A549 (cell line): Measurements from ENCODE around the gene PCED1B. TPM values are rescaled to one million over a fixed set of nuclear protein-coding genes. Genes with fewer than 3 reads are reported as not detected.
A peak's percentile ranks its signal among the peaks of the same experiment; 100 is the strongest.

Experiments used
- ATAC-seq, 2 experiments: fragments of 200-7000 bp in 1 of 2; fragments of >200 bp in 1 of 2; cut with Nextera tagmentation in 1 of 2; cut with Tn5 transposase in 1 of 2; 3 replicates each; pipeline versions ENCODE4 v1.8.0 to v1.9.1; 2018 to 2020; ENCODE audit warnings: mild to moderate bottlenecking in 1 of 2, moderate library complexity in 1 of 2
- CTCF ChIA-PET: fragments of 300-600 bp; sonication (Branson Sonifier 250); formaldehyde crosslinking; extraction: SDS; loops from one replicate; lab custom pipeline; 2021; ENCODE audit warnings: antibody characterized with exemption, inconsistent platforms; lab: Yijun Ruan, JAX
- POLR2A ChIA-PET: fragments of 350-600 bp; formaldehyde crosslinking; extraction: SDS; loops from one replicate; lab custom pipeline; 2021; ENCODE audit warnings: antibody characterized with exemption, inconsistent platforms; lab: Yijun Ruan, JAX
- DNase-seq, 2 experiments: peaks; one replicate each; pipeline versions ENCODE4 v3.0.0 to v3.0.0-alpha.2; 2011 to 2016; ENCODE audit warnings: low read depth in 1 of 2, low spot score in 1 of 2
- FAIRE-seq: peaks from 2 replicates; lab custom pipeline; 2011; peaks lifted over from hg19 to GRCh38; lab: Jason Lieb, UNC
- H3K27ac ChIP-seq, 2 experiments: fragments of >200 bp; sonication (Bioruptor Twin); formaldehyde crosslinking; 3 replicates each; pipeline ENCODE4 v1.5.1; 2016 to 2017
- H3K4me1 ChIP-seq: fragments of >200 bp; sonication (Bioruptor Twin); formaldehyde crosslinking; 3 replicates; pipeline ENCODE4 v1.6.1; 2016
- H3K4me2 ChIP-seq: fragments of >200 bp; sonication (Bioruptor Twin); formaldehyde crosslinking; 3 replicates; pipeline ENCODE4 v1.6.1; 2016
- H3K4me3 ChIP-seq: fragments of >200 bp; sonication (Bioruptor Twin); formaldehyde crosslinking; 3 replicates; pipeline ENCODE4 v1.5.1; 2016
- H3K9me3 ChIP-seq: fragments of >200 bp; sonication (Bioruptor Twin); formaldehyde crosslinking; 3 replicates; pipeline ENCODE4 v1.6.1; 2016
- BHLHE40 ChIP-seq: IDR thresholded peaks from 2 replicates; pipeline ENCODE4 v1.6.1; 2012; ENCODE audit warnings: low read depth, low read length, inconsistent platforms
- CBX2 ChIP-seq: fragments of 200-600 bp; sonication (generic); IDR thresholded peaks from 2 replicates; pipeline ENCODE4 v1.6.1; 2016; ENCODE audit warnings: low read depth, mild to moderate bottlenecking, borderline replicate concordance
- CEBPB ChIP-seq, 2 experiments: fragments of >200 bp in 1 of 2; sonication (Bioruptor Twin) in 1 of 2; formaldehyde crosslinking in 1 of 2; IDR thresholded peaks; 2 replicates each; pipeline ENCODE4 v1.6.1; 2012 to 2016
- CHD2 ChIP-seq: fragments of 150-350 bp; IDR thresholded peaks from 2 replicates; pipeline ENCODE4 v1.6.1; 2014; ENCODE audit warnings: low read length; ENCODE audit not compliant: partially characterized antibody
- CHD4 ChIP-seq: fragments of 200-600 bp; sonication (generic); IDR thresholded peaks from 2 replicates; pipeline ENCODE4 v1.6.1; 2016; ENCODE audit warnings: antibody characterized with exemption, mild to moderate bottlenecking, borderline replicate concordance
- EHF ChIP-seq: fragments of 250-450 bp; sonication (Bioruptor Pico); IDR thresholded peaks from 2 replicates; pipeline ENCODE4 v1.5.0; 2020; ENCODE audit warnings: mild to moderate bottlenecking
- EHMT2 ChIP-seq: fragments of 200-600 bp; sonication (generic); IDR thresholded peaks from 2 replicates; pipeline ENCODE4 v1.6.1; 2016; ENCODE audit warnings: antibody characterized with exemption, low read depth, mild to moderate bottlenecking, moderate library complexity
- EP300 ChIP-seq, 2 experiments: fragments of >200 bp; sonication (Bioruptor Twin); formaldehyde crosslinking; IDR thresholded peaks; 2 replicates in 1 of 2; 3 replicates in 1 of 2; pipeline ENCODE4 v1.6.1; 2016 to 2017
- ESRRA ChIP-seq: fragments of 150-350 bp; IDR thresholded peaks from 2 replicates; pipeline ENCODE4 v1.6.1; 2014; ENCODE audit warnings: mild to moderate bottlenecking, low read length, borderline replicate concordance
- FOSB ChIP-seq: fragments of 250-450 bp; sonication (Bioruptor Pico); IDR thresholded peaks from 2 replicates; pipeline ENCODE4 v1.5.0; 2020; ENCODE audit warnings: mild to moderate bottlenecking, moderate library complexity
- FOSL2 ChIP-seq, 2 experiments: fragments of 450-650 bp in 1 of 2; fragments of >200 bp in 1 of 2; sonication (Bioruptor Twin) in 1 of 2; formaldehyde crosslinking; IDR thresholded peaks; 2 replicates each; pipeline versions ENCODE4 v1.5.0 to v1.6.1; 2016 to 2020; ENCODE audit warnings: mild to moderate bottlenecking in 1 of 2, moderate library complexity in 1 of 2
- HDAC2 ChIP-seq: fragments of 200-600 bp; sonication (generic); IDR thresholded peaks from 2 replicates; pipeline ENCODE4 v1.6.1; 2016
- HOXA7 ChIP-seq: fragments of 250-450 bp; sonication (Bioruptor Pico); IDR thresholded peaks from 2 replicates; pipeline ENCODE4 v1.5.0; 2020; ENCODE audit warnings: mild to moderate bottlenecking, moderate library complexity
- HOXB13 ChIP-seq: fragments of 250-450 bp; sonication (Bioruptor Pico); IDR thresholded peaks from 2 replicates; pipeline ENCODE4 v1.5.0; 2020; ENCODE audit warnings: low read depth, mild to moderate bottlenecking, moderate library complexity
- HOXB5 ChIP-seq: fragments of 250-450 bp; sonication (Bioruptor Pico); IDR thresholded peaks from 2 replicates; pipeline ENCODE4 v1.5.0; 2020; ENCODE audit warnings: mild to moderate bottlenecking, moderate library complexity
- JUN ChIP-seq, 2 experiments: fragments of >200 bp; sonication (Bioruptor Twin); formaldehyde crosslinking; IDR thresholded peaks; 2 replicates in 1 of 2; 3 replicates in 1 of 2; pipeline ENCODE4 v1.6.1; 2016 to 2017
- MAFK ChIP-seq: fragments of 450-650 bp; IDR thresholded peaks from 2 replicates; pipeline ENCODE4 v1.6.1; 2014; ENCODE audit not compliant: partially characterized antibody
- MYC ChIP-seq: IDR thresholded peaks from 2 replicates; pipeline ENCODE4 v1.6.1; 2012; ENCODE audit warnings: mild to moderate bottlenecking, inconsistent platforms, low read length, improper control_type of control experiment, borderline replicate concordance
- RARB ChIP-seq: fragments of 250-450 bp; sonication (Bioruptor Pico); IDR thresholded peaks from 2 replicates; pipeline ENCODE4 v1.8.0; 2021; ENCODE audit warnings: mild to moderate bottlenecking, moderate library complexity
- RCOR1 ChIP-seq: fragments of 150-350 bp; IDR thresholded peaks from 2 replicates; pipeline ENCODE4 v1.6.1; 2014; ENCODE audit warnings: antibody characterized with exemption, low read length, low read depth
- SMC3 ChIP-seq: fragments of >200 bp; sonication (Bioruptor Twin); formaldehyde crosslinking; IDR thresholded peaks from 3 replicates; pipeline ENCODE4 v1.6.1; 2018; ENCODE audit warnings: inconsistent platforms
- SREBF2 ChIP-seq: fragments of 450-650 bp; IDR thresholded peaks from 2 replicates; pipeline ENCODE4 v1.6.1; 2014; ENCODE audit warnings: mild to moderate bottlenecking, moderate library complexity
- TFCP2L1 ChIP-seq: fragments of 250-450 bp; sonication (Bioruptor Pico); IDR thresholded peaks from 2 replicates; pipeline ENCODE4 v1.5.0; 2021; ENCODE audit warnings: mild to moderate bottlenecking
- ZSCAN20 ChIP-seq: fragments of 250-450 bp; sonication (Bioruptor Pico); IDR thresholded peaks from 2 replicates; pipeline ENCODE4 v1.8.0; 2022; ENCODE audit warnings: mild to moderate bottlenecking, moderate library complexity
- WGBS: methylation state at CpG from one replicate; pipeline ENCODE4 v1.1.6; 2017; ENCODE audit errors: missing lambda C conversion rate; 5-methylcytosine and 5-hydroxymethylcytosine counted together
- polyA plus RNA-seq, 4 experiments: library from polyadenylated mRNA; depleted of rRNA in 3 of 4; stranded (reverse); fragments of >200 nt; fragmentation: RNase III in 1 of 4; extraction: RNeasy Plus Mini Kit Qiagen cat#74134 plus additional on column Dnase treatment in 1 of 4; gene quantifications; 2 replicates in 3 of 4; 3 replicates in 1 of 4; pipeline ENCODE4 v1.2.3, GENCODE V29; 2011 to 2017
- TF ChIP-seq, protein P1 (sequence below): IDR thresholded peaks from 2 replicates; pipeline ENCODE4 v1.6.1; 2012
- TF ChIP-seq, protein P2 (sequence below): fragments of >200 bp; sonication (Bioruptor Twin); formaldehyde crosslinking; IDR thresholded peaks from 3 replicates; pipeline ENCODE4 v1.6.1; 2016
- TF ChIP-seq, protein P3 (sequence below): fragments of 250-450 bp; sonication (Bioruptor Pico); IDR thresholded peaks from 2 replicates; pipeline ENCODE4 v1.5.0; 2021; ENCODE audit warnings: mild to moderate bottlenecking, moderate library complexity, borderline replicate concordance
- TF ChIP-seq, protein P4 (sequence below): fragments of 450-650 bp; IDR thresholded peaks from 2 replicates; pipeline ENCODE4 v1.6.1; 2014; ENCODE audit warnings: antibody characterized with exemption

The PCED1B gene
- polyA plus RNA-seq, 2 of the 4 experiments (the other 2 are of a cell fraction): 74.6 to 108 TPM

DNA sequence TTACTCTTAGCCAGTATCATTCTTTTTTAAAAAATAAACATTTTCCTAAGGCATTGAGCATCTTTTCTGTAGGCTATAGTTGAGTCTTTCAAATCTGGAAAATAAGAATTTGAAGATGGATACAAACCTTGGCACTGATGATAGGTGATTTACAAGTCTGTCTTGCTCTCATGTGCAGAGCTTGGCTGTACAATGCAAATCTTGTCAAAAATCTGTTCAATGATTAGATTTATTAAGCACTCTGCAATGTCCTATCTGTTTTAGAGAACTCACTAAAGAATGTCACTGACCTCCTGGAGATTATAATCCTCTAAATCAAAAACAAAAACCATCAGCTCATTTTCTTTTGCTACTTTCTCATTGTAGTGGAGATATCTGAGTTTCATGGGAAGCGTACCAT is 43.2 kb downstream of the PCED1B start (continued):
- TF ChIP-seq FOSL2 (IDR thresholded peaks at IDR 0.05) (no peak), FOSL2 (CRISPR knock-in tag; IDR thresholded peaks at IDR 0.05) (no peak), CHD4 (no peak), MYC (no peak), ESRRA (no peak)
- TF ChIP-seq, protein P1, sequence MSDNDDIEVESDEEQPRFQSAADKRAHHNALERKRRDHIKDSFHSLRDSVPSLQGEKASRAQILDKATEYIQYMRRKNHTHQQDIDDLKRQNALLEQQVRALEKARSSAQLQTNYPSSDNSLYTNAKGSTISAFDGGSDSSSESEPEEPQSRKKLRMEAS: no peak

DNA sequence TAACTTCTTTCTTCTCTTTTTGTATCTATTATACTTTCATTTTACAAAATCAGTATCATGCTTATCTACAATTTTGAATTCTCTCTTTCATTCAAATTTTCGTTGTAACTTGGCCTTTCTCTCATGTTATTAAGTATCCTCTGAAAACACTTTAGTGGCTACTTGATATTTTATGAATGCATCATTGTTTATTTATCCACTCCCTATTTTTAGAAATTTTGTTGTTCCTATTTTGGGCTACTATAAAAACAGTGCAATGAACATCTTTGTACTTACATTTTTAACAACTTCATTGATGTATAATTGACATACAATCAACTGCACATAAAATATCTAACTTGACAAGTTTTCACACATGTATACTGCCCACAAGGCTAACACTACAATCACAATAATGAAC is 44.3 kb downstream of the PCED1B start:
- no peak for FAIRE-seq
- Histone ChIP-seq H3K4me2 (peak overlapping the region; percentile 15; the same call in 2 of the 3 replicates), H3K27ac (no peak overlapping the region), H3K9me3 (peaks cover 6% of the 10 kb centered on the region; the same call in 1 of the 3 replicates), H3K4me3 (no peak overlapping the region), H3K4me1 (peaks cover 34% of the 10 kb centered on the region)
- no peak for DNase-seq
- POLR2A ChIA-PET: no interaction called here
- CTCF ChIA-PET: no interaction called here
- TF ChIP-seq FOSL2 (IDR thresholded peaks at IDR 0.05) (no peak), FOSL2 (CRISPR knock-in tag; IDR thresholded peaks at IDR 0.05) (no peak), CBX2 (no peak), ESRRA (no peak), FOSB (no peak), CHD2 (no peak), JUN (IDR thresholded peaks at IDR 0.05) (no peak), RCOR1 (no peak), EP300 (IDR thresholded peaks at IDR 0.05) (no peak), SMC3 (no peak), CEBPB (IDR thresholded peaks at IDR 0.05) (no peak), BHLHE40 (no peak)
- TF ChIP-seq, protein P2, sequence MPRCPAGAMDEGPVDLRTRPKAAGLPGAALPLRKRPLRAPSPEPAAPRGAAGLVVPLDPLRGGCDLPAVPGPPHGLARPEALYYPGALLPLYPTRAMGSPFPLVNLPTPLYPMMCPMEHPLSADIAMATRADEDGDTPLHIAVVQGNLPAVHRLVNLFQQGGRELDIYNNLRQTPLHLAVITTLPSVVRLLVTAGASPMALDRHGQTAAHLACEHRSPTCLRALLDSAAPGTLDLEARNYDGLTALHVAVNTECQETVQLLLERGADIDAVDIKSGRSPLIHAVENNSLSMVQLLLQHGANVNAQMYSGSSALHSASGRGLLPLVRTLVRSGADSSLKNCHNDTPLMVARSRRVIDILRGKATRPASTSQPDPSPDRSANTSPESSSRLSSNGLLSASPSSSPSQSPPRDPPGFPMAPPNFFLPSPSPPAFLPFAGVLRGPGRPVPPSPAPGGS: no peak
- TF ChIP-seq, protein P3, sequence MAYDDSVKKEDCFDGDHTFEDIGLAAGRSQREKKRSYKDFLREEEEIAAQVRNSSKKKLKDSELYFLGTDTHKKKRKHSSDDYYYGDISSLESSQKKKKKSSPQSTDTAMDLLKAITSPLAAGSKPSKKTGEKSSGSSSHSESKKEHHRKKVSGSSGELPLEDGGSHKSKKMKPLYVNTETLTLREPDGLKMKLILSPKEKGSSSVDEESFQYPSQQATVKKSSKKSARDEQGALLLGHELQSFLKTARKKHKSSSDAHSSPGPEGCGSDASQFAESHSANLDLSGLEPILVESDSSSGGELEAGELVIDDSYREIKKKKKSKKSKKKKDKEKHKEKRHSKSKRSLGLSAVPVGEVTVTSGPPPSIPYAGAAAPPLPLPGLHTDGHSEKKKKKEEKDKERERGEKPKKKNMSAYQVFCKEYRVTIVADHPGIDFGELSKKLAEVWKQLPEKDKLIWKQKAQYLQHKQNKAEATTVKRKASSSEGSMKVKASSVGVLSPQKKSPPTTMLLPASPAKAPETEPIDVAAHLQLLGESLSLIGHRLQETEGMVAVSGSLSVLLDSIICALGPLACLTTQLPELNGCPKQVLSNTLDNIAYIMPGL (CRISPR knock-in tag): no peak
- 29% methylated on average over 1 of the region's 1 CpG for WGBS
- ATAC-seq: no peak

DNA sequence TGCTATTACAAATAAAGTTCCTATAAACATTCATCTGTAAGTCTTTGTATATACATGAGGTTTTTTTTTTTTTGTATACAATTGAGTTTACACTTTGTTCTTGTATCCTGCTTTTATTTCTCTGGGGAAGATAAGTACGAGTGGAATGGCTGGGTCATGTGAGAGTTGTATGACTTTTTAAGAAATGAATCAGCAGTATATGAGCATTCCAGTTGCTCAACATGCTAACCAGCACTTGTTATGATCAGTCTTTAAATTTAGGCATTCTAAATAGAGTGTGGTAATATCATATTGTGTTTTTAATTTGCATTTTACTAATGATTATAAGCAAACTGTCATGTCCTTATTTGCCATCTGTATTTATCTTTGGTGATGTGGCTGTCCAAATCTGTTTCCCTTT is 45.0 kb downstream of the PCED1B start:
- TF ChIP-seq EHMT2 (no peak), TFCP2L1 (CRISPR knock-in tag) (no peak), ZSCAN20 (CRISPR knock-in tag) (no peak), EHF (no peak), RARB (CRISPR knock-in tag) (no peak), HOXA7 (CRISPR knock-in tag) (no peak), HOXB5 (no peak), SREBF2 (no peak), FOSB (no peak), HOXB13 (CRISPR knock-in tag) (no peak), MAFK (no peak), HDAC2 (no peak)
- TF ChIP-seq, protein P4, sequence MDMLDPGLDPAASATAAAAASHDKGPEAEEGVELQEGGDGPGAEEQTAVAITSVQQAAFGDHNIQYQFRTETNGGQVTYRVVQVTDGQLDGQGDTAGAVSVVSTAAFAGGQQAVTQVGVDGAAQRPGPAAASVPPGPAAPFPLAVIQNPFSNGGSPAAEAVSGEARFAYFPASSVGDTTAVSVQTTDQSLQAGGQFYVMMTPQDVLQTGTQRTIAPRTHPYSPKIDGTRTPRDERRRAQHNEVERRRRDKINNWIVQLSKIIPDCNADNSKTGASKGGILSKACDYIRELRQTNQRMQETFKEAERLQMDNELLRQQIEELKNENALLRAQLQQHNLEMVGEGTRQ: no peak
- TF ChIP-seq, protein P3 (CRISPR knock-in tag): no peak
- peak; percentile 59 for FAIRE-seq
- ChIA-PET CTCF (no interaction called here), POLR2A (no interaction called here)
- 40% methylated on average over 1 of the region's 1 CpG for WGBS
- H3K4me1 ChIP-seq: peaks cover 34% of the 10 kb centered on the region
- DNase-seq: no peak
- peaks cover 6% of the 10 kb centered on the region; the same call in 1 of the 3 replicates for H3K9me3 ChIP-seq
- H3K4me3 ChIP-seq: no peak overlapping the region
- no peak for ATAC-seq
- no peak overlapping the region for H3K27ac ChIP-seq
- H3K4me2 ChIP-seq: no peak overlapping the region
